Upper lobe of right lung (tissue), 1 donor: Measurements from ENCODE around the gene CHST8. TPM values are rescaled to one million over a fixed set of nuclear protein-coding genes. Genes with fewer than 3 reads are reported as not detected.

Source experiments
- ATAC-seq: fragments of 200-7000 bp; cut with Tn5 transposase; one replicate; pipeline ENCODE4 v1.9.1; 2020; ENCODE audit warnings: mild to moderate bottlenecking, moderate library complexity
- DNase-seq: peaks from one replicate; pipeline ENCODE4 v3.0.0-alpha.2; 2020
- H3K27ac ChIP-seq: fragments of 200-600 bp; one replicate; pipeline ENCODE4 v1.8.0; 2022
- H3K27me3 ChIP-seq: fragments of 200-600 bp; one replicate; pipeline ENCODE4 v1.8.0; 2022; ENCODE audit warnings: mild to moderate bottlenecking
- H3K36me3 ChIP-seq: fragments of 200-600 bp; one replicate; pipeline ENCODE4 v1.8.0; 2022
- H3K4me1 ChIP-seq: fragments of 200-600 bp; one replicate; pipeline ENCODE4 v1.8.0; 2022
- H3K4me3 ChIP-seq: fragments of 200-600 bp; one replicate; pipeline ENCODE4 v1.8.0; 2022; ENCODE audit warnings: mild to moderate bottlenecking
- H3K9me3 ChIP-seq: fragments of 200-600 bp; one replicate; pipeline ENCODE4 v1.8.0; 2022
- CTCF ChIP-seq: fragments of 200-600 bp; IDR thresholded peaks from one replicate; pipeline ENCODE4 v1.8.0; 2022; ENCODE audit warnings: antibody characterized with exemption
- intact Hi-C: fragments of 100-400 bp; cut with DNase I; formaldehyde crosslinking; loops from one replicate; pipeline ENCODE4 v1.11.0; 2022
- long read RNA-seq: library from polyadenylated mRNA; unstranded; transcript quantifications from one replicate; pipeline ENCODE4 v2.0.0, GENCODE V29; 2021
- total RNA-seq: library from RNA; stranded (reverse); fragmentation: NEBNext Ultra II Directional; extraction: Animal tissue kit (Norgen Biotek cat#: 25700); gene quantifications from one replicate; pipeline ENCODE4 v1.2.1, GENCODE V29; 2021
- donor health status: DM: no; HTN: yes; CAD: no; lungs with severe emphysema.

CHST8 gene
- 0.64 TPM for total RNA-seq
- long read RNA-seq = 0 reads

- DNase-seq (no peak), ATAC-seq (peak; percentile 71)
- no peak for TF ChIP-seq CTCF
- Histone ChIP-seq H3K36me3 (no peaks in the 10 kb centered on the region), H3K27me3 (peaks cover 52% of the 10 kb centered on the region), H3K4me1 (peaks cover 10% of the 10 kb centered on the region), H3K4me3 (peak within 1 kb of the TSS; percentile 41), H3K27ac (no peak within 1 kb of the TSS), H3K9me3 (no peaks in the 10 kb centered on the region)
- intact Hi-C loops = no loop called here
Measured at GRCh38 chr19:33621811-33622504, at the start of gene CHST8. CHST8 (plus strand) TSS chr19:33621953; CDS start chr19:33689262, 67,309 bp downstream.

GRCh38 chr19:33572929-33573328, 48.8 kb upstream of the CHST8 start:
- TF ChIP-seq CTCF = no peak
- Histone ChIP-seq H3K4me1 (no peaks in the 10 kb centered on the region), H3K36me3 (no peaks in the 10 kb centered on the region), H3K4me3 (no peak overlapping the region), H3K27ac (no peak overlapping the region), H3K9me3 (no peaks in the 10 kb centered on the region), H3K27me3 (peaks cover 2% of the 10 kb centered on the region)
- ATAC-seq (no peak), DNase-seq (no peak)
- intact Hi-C loops = no loop called here

GRCh38 chr19:33574824-33575223, 46.9 kb upstream of the CHST8 start:
- Histone ChIP-seq H3K4me3 (no peak overlapping the region), H3K4me1 (no peaks in the 10 kb centered on the region), H3K27me3 (no peaks in the 10 kb centered on the region), H3K9me3 (no peaks in the 10 kb centered on the region), H3K27ac (no peak overlapping the region), H3K36me3 (no peaks in the 10 kb centered on the region)
- intact Hi-C loops = no loop called here
- ATAC-seq (no peak), DNase-seq (no peak)
- no peak for TF ChIP-seq CTCF

GRCh38 chr19:33578697-33579096, 43.1 kb upstream of the CHST8 start:
- no peaks in the 10 kb centered on the region for H3K4me1 ChIP-seq
- DNase-seq (no peak), ATAC-seq (no peak)
- H3K27ac ChIP-seq = no peak overlapping the region
- H3K36me3 ChIP-seq = no peaks in the 10 kb centered on the region
- no peaks in the 10 kb centered on the region for H3K27me3 ChIP-seq
- intact Hi-C loops = no loop called here
- no peak for TF ChIP-seq CTCF
- H3K9me3 ChIP-seq = no peaks in the 10 kb centered on the region
- H3K4me3 ChIP-seq = no peak overlapping the region

GRCh38 chr19:33580026-33580644, 41.6 kb upstream of the CHST8 start:
- no peaks in the 10 kb centered on the region for H3K36me3 ChIP-seq
- no peaks in the 10 kb centered on the region for H3K4me1 ChIP-seq
- no peak for TF ChIP-seq CTCF
- DNase-seq (no peak), ATAC-seq (peak; percentile 9)
- no peaks in the 10 kb centered on the region for H3K27me3 ChIP-seq
- no peak overlapping the region for H3K27ac ChIP-seq
- no peak overlapping the region for H3K4me3 ChIP-seq
- intact Hi-C loops = no loop called here
- H3K9me3 ChIP-seq = no peaks in the 10 kb centered on the region
